HepG2 (cell line): ENCODE measurements around the gene RAB11FIP2. TPM values are rescaled to one million over a fixed set of nuclear protein-coding genes. Genes with fewer than 3 reads are reported as not detected.
A peak's percentile ranks its signal among the peaks of the same experiment; 100 is the strongest.

Experiments used
- ISL2 ChIP-seq: sonication (generic); formaldehyde crosslinking; IDR thresholded peaks from 2 replicates; pipeline ENCODE4 v1.5.0; 2020; ENCODE audit warnings: missing genetic modification reagents
- LCORL ChIP-seq, 2 experiments: fragments of 450-650 bp in 1 of 2; sonication (generic) in 1 of 2; formaldehyde crosslinking in 1 of 2; IDR thresholded peaks; 2 replicates each; pipeline versions ENCODE4 v1.5.0 to v1.6.1; 2017 to 2020; ENCODE audit warnings: antibody characterized with exemption in 1 of 2, missing genetic modification reagents in 1 of 2
- NFAT5 ChIP-seq: sonication (generic); formaldehyde crosslinking; IDR thresholded peaks from 2 replicates; pipeline ENCODE4 v1.4.0; 2020; ENCODE audit warnings: missing genetic modification reagents
- NR2F6 ChIP-seq, 2 experiments: IDR thresholded peaks; 2 replicates each; pipeline ENCODE4 v1.6.1; 2016; ENCODE audit warnings: antibody characterized with exemption in 1 of 2, mild to moderate bottlenecking in 1 of 2
- NRL ChIP-seq: sonication (generic); formaldehyde crosslinking; IDR thresholded peaks from 2 replicates; pipeline ENCODE4 v1.5.0; 2020; ENCODE audit warnings: missing genetic modification reagents, mild to moderate bottlenecking, moderate library complexity, borderline replicate concordance
- RAD21 ChIP-seq: fragments of 450-650 bp; formaldehyde crosslinking; IDR thresholded peaks from 2 replicates; pipeline ENCODE4 v1.5.0; 2020; ENCODE audit warnings: mild to moderate bottlenecking
- RBM22 ChIP-seq: fragments of 200-400 bp; formaldehyde crosslinking; optimal IDR thresholded peaks from 2 replicates; pipeline ENCODE3; 2017; ENCODE audit warnings: mild to moderate bottlenecking, low read length, moderate library complexity
- SMC3 ChIP-seq: IDR thresholded peaks from 2 replicates; pipeline ENCODE4 v1.6.1; 2011; ENCODE audit warnings: low read length, improper control_type of control experiment
- ZC3H4 ChIP-seq: sonication (generic); formaldehyde crosslinking; IDR thresholded peaks from 2 replicates; pipeline ENCODE4 v1.4.0; 2020; ENCODE audit warnings: missing genetic modification reagents, borderline replicate concordance
- ZFY ChIP-seq: sonication (generic); formaldehyde crosslinking; IDR thresholded peaks from 2 replicates; pipeline ENCODE4 v1.4.0; 2020; ENCODE audit warnings: missing genetic modification reagents
- ZKSCAN8 ChIP-seq: IDR thresholded peaks from 2 replicates; pipeline ENCODE4 v1.6.1; 2016; ENCODE audit warnings: borderline replicate concordance, missing genetic modification reagents, missing compliant biosample characterization
- ZNF253 ChIP-seq: sonication (generic); formaldehyde crosslinking; IDR thresholded peaks from 2 replicates; pipeline ENCODE4 v1.8.0; 2022; ENCODE audit warnings: mild to moderate bottlenecking, missing genetic modification reagents, borderline replicate concordance
- ZNF34 ChIP-seq: sonication (generic); formaldehyde crosslinking; IDR thresholded peaks from 2 replicates; pipeline ENCODE4 v1.4.0; 2020; ENCODE audit warnings: mild to moderate bottlenecking, missing genetic modification reagents, borderline replicate concordance
- ZNF564 ChIP-seq: sonication (generic); formaldehyde crosslinking; IDR thresholded peaks from 2 replicates; pipeline ENCODE4 v1.8.1; 2023; ENCODE audit warnings: mild to moderate bottlenecking, missing genetic modification reagents
- polyA plus RNA-seq, 8 experiments: library from polyadenylated mRNA; depleted of rRNA in 3 of 8; stranded (reverse) in 7 of 8; unstranded in 1 of 8; fragments of >200 nt; fragmentation: Illumina TruSeq in 4 of 8; extraction: Trizol in 4 of 8; gene quantifications; 2 replicates each; pipeline versions ENCODE4 v1.2.1 to v1.2.3, GENCODE V29; 2011 to 2016; ENCODE audit warnings: low read depth in 4 of 8, missing spikeins in 1 of 8, mixed read lengths in 1 of 8; ENCODE audit not compliant: insufficient read depth in 1 of 8
- total RNA-seq, 5 experiments: library from RNA; depleted of rRNA; stranded (reverse); fragments of >200 nt; fragmentation: Illumina TruSeq; extraction: Trizol; gene quantifications; 2 replicates each; pipeline ENCODE4 v1.2.3, GENCODE V29; 2016; ENCODE audit warnings: low read depth in 1 of 5
- TF ChIP-seq, protein P1 (sequence below): conservative IDR thresholded peaks from 2 replicates; pipeline ENCODE4 v1.6.1; 2018; ENCODE audit warnings: missing genetic modification reagents
- TF ChIP-seq, protein P2 (sequence below): sonication (generic); formaldehyde crosslinking; IDR thresholded peaks from 2 replicates; pipeline ENCODE4 v1.5.1; 2020; ENCODE audit warnings: mild to moderate bottlenecking, missing genetic modification reagents

The RAB11FIP2 gene
- total and polyA plus RNA-seq, 2 of the 13 experiments (the other 11 are each of a cell fraction or from before 2014, with no cell fraction given), result 4.7 to 13.0 TPM

- TF ChIP-seq, protein P1, sequence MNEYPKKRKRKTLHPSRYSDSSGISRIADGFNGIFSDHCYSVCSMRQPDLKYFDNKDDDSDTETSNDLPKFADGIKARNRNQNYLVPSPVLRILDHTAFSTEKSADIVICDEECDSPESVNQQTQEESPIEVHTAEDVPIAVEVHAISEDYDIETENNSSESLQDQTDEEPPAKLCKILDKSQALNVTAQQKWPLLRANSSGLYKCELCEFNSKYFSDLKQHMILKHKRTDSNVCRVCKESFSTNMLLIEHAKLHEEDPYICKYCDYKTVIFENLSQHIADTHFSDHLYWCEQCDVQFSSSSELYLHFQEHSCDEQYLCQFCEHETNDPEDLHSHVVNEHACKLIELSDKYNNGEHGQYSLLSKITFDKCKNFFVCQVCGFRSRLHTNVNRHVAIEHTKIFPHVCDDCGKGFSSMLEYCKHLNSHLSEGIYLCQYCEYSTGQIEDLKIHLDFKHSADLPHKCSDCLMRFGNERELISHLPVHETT (CRISPR knock-in tag), result peak; percentile 95
- TF ChIP-seq NFAT5 (CRISPR knock-in tag) (peak; percentile 38; the same call in 1 of the 2 replicates), ZFY (CRISPR knock-in tag) (peak; percentile 98), RAD21 (CRISPR knock-in tag) (0 out of 2 replicates have a peak, but pooled peaks have one; percentile 22), LCORL (IDR thresholded peaks at IDR 0.05) (no peak), LCORL (CRISPR knock-in tag; IDR thresholded peaks at IDR 0.05) (peak; percentile 91), ZC3H4 (CRISPR knock-in tag) (no peak), ISL2 (CRISPR knock-in tag) (0 out of 2 replicates have a peak, but pooled peaks have one; percentile 30), ZNF564 (CRISPR knock-in tag) (peak; percentile 33; the same call in 1 of the 2 replicates), ZNF34 (CRISPR knock-in tag) (peak; percentile 94), ZNF253 (CRISPR knock-in tag) (0 out of 2 replicates have a peak, but pooled peaks have one; percentile 42), ZKSCAN8 (no peak), SMC3 (no peak), NR2F6 (IDR thresholded peaks at IDR 0.05) (no peak), NR2F6 (CRISPR knock-in tag; IDR thresholded peaks at IDR 0.05) (peak; percentile 73; the same call in 1 of the 2 replicates), RBM22 (peak; percentile 94), NRL (CRISPR knock-in tag) (peak; percentile 46; the same call in 1 of the 2 replicates)
- TF ChIP-seq, protein P2, sequence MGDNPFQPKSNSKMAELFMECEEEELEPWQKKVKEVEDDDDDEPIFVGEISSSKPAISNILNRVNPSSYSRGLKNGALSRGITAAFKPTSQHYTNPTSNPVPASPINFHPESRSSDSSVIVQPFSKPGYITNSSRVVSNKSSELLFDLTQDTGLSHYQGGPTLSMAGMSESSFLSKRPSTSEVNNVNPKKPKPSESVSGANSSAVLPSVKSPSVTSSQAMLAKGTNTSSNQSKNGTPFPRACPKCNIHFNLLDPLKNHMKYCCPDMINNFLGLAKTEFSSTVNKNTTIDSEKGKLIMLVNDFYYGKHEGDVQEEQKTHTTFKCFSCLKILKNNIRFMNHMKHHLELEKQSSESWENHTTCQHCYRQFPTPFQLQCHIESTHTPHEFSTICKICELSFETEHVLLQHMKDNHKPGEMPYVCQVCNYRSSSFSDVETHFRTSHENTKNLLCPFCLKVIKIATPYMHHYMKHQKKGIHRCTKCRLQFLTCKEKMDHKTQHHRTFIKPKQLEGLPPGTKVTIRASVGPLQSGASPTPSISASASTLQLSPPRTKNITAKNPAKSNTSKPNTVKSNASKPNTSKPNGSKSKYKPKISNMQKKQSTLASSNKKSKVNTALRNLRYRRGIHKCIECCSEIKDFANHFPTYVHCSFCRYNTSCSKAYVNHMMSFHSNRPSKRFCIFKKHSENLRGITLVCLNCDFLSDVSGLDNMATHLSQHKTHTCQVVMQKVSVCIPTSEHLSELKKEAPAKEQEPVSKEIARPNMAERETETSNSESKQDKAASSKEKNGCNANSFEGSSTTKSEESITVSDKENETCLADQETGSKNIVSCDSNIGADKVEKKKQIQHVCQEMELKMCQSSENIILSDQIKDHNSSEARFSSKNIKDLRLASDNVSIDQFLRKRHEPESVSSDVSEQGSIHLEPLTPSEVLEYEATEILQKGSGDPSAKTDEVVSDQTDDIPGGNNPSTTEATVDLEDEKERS (CRISPR knock-in tag), result 0 out of 2 replicates have a peak, but pooled peaks have one; percentile 7
Measured at GRCh38 chr10:118046395-118047156, at the start of gene RAB11FIP2 (continued).
